ENCODE data around the gene MT2A.
"Not testable (repeated sequence)": the region's sequence is repeated elsewhere in the genome, so short reads cannot be mapped to it uniquely, and the experiment has no call there.

The MT2A gene

DNA sequence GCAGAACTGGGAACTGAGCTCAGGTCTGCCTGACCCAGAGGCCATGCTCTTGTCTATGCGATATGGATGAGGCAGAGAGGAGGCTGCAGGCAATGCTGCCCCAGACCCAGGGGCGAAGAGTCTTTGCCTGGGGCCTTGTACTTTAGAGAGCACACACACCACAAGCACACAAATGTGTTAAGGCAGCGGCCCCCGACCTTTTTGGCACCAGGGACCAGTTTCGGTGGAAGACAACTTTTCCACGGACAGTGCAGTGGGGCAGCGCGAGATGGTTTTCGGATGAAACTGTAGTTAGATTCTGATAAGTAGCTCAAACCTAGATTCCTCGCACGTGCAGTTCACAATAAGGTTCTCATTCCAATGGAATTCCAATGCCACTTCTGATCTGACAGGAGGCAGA lies 36.9 kb upstream of the MT2A start:
- TF ChIP-seq, protein P1, sequence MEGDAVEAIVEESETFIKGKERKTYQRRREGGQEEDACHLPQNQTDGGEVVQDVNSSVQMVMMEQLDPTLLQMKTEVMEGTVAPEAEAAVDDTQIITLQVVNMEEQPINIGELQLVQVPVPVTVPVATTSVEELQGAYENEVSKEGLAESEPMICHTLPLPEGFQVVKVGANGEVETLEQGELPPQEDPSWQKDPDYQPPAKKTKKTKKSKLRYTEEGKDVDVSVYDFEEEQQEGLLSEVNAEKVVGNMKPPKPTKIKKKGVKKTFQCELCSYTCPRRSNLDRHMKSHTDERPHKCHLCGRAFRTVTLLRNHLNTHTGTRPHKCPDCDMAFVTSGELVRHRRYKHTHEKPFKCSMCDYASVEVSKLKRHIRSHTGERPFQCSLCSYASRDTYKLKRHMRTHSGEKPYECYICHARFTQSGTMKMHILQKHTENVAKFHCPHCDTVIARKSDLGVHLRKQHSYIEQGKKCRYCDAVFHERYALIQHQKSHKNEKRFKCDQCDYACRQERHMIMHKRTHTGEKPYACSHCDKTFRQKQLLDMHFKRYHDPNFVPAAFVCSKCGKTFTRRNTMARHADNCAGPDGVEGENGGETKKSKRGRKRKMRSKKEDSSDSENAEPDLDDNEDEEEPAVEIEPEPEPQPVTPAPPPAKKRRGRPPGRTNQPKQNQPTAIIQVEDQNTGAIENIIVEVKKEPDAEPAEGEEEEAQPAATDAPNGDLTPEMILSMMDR (conservative IDR thresholded peaks at IDR 0.05; ENCODE audit: control insufficient read depth, insufficient read depth, low read depth, low read length) = no peak

DNA sequence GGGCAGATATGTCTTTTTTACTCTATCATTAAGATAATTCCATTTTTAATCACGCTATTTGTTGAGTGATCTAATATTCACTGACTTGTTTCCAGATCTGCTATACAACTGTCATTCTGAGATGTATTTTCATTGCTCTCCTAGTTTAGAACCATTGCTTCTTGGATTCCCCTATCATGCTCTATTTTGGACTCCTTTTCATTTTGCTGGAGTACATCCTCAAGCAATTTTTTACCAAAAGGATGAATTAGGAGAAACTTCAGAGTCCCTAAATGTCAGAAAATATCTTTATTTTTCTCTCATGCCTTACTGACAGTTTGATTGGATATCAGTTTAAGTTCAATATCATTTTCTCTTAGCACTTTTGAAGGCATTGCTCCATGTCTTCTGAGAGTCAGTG lies 33.8 kb upstream of the MT2A start:
- no peak for DNase-seq (ENCODE audit: low read depth)

More for the DNA sequence above, 36.9 kb upstream of the MT2A start:
- DNase-seq (ENCODE audit: low read depth) = no peak
- no peak overlapping the region for H3K4me3 ChIP-seq (ENCODE audit: control insufficient read depth, low read depth, low read length)

GRCh38 chr16:56576585-56577299 lies 31.6 kb upstream of the MT2A start:
- peak; percentile 62 for DNase-seq (ENCODE audit: low read depth)
- no peak overlapping the region for H3K4me3 ChIP-seq (ENCODE audit: control insufficient read depth, low read depth, low read length)
- TF ChIP-seq, protein P1 (conservative IDR thresholded peaks at IDR 0.05; ENCODE audit: control insufficient read depth, insufficient read depth, low read depth, low read length) = peak; percentile 84

More for the DNA sequence above, 33.8 kb upstream of the MT2A start:
- H3K4me3 ChIP-seq (ENCODE audit: control insufficient read depth, low read depth, low read length) = no peak overlapping the region
- TF ChIP-seq, protein P1 (conservative IDR thresholded peaks at IDR 0.05; ENCODE audit: control insufficient read depth, insufficient read depth, low read depth, low read length) = no peak

- TF ChIP-seq, protein P1 (conservative IDR thresholded peaks at IDR 0.05; ENCODE audit: control insufficient read depth, insufficient read depth, low read depth, low read length) = no peak
- no peak overlapping the region for H3K4me3 ChIP-seq (ENCODE audit: control insufficient read depth, low read depth, low read length)
- DNase-seq (ENCODE audit: low read depth) = no peak
Observed at GRCh38 chr16:56577300-56577625, 31.1 kb upstream of the MT2A start.

DNA sequence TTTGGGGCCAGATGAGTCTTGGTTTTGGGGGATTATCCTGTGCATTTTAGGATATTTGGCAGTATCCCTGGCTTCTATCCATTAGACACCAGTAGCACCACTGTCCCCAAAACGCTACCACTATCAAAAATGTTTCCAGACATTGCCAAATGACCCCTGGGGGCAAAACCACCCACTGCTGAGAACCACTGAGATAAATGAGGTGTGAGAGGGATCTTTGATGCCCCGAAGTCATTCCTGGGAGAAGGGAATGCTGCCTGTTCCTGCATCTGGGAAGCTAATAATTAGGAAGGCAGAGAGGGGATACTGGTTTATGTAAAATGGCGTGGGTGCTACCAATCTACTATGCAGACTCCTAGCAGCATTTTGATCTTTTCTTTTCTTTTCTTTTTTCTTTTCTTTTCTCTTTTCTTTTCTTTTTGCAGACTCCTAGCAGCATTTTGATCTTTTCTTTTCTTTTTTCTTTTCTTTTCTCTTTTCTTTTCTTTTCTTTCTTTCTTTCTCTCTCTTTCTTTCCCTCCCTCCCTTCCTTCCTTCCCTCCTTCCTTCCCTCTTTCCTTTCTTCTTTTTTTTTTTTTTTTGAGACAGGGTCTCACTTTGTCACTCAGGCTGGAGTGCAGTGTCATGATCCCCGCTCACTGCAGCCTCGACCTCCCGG lies 27.9 kb upstream of the MT2A start:
- TF ChIP-seq, protein P1 (conservative IDR thresholded peaks at IDR 0.05; ENCODE audit: control insufficient read depth, insufficient read depth, low read depth, low read length) = no peak
- no peak overlapping the region for H3K4me3 ChIP-seq (ENCODE audit: control insufficient read depth, low read depth, low read length)
- no peak for DNase-seq (ENCODE audit: low read depth)

DNA sequence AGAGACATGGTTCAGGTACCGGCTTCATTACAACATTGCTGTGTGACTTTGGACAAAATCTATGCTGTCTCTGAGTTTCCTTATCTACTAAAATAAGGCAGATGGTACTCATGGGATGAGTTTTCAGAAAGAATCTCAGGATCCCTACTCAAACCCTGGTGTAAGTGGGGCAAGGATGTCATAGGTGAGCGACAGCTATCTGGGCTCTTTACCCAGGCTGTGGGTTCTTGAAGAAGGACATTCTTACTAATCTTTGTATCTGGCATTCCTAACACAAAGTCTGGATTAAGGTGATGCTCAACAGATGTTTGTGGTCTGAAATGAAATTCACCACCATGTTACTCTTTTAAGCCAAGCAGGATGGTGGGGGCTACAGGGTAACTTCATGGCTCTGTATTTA lies 25.5 kb upstream of the MT2A start:
- H3K4me3 ChIP-seq (ENCODE audit: control insufficient read depth, low read depth, low read length); DNase-seq (ENCODE audit: low read depth): not testable (repeated sequence)

DNA sequence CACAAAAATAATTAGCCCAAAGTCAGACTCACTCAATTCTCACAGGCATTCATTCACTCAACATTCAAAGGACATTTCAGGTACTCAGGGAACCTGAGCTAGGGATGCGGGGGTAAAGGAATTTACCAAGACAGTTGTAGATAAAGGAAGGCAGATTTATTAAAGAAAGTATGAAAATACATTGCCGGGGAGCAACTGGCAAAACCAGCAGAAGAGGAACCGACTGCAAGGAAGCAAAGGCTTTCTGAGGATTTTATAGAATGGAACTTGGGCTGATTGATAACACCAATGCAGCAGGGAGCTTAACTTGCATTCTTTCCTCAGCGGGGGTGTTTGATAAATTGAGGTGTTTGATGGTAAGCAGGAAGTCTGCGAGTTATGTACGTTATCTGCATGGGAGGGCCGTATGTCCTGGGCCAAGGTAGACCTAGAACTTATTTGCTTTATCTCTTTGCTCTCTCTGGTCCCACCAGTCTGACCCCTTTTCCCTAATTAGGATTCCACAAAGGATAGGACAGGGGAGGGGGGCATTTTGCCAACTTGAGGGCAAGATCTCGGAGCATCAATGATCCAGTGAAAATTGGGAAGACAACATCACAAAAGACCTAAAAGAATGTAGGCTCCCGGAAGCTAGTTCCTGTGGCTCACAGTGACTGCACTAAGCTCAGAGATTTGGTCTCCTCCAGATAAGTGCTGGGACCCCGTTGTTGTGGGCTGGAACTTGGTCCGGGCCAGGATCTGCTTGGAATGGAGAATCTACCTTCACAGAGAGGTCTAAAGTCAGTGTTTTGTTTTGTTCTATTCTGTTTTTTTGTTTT lies 24.8 kb upstream of the MT2A start:
- no peak for DNase-seq (ENCODE audit: low read depth)
- TF ChIP-seq, protein P1 (conservative IDR thresholded peaks at IDR 0.05; ENCODE audit: control insufficient read depth, insufficient read depth, low read depth, low read length) = no peak
- no peak overlapping the region for H3K4me3 ChIP-seq (ENCODE audit: control insufficient read depth, low read depth, low read length)
